Activated T-cell treated with anti-CD3 and anti-CD28 coated beads for 24 hours (primary cell): ENCODE results near the gene NAV2.

Source experiments
- DNase-seq: peaks from one replicate; pipeline ENCODE4 v3.0.0-alpha.2; 2020; ENCODE audit warnings: low read depth

NAV2 gene

DNA sequence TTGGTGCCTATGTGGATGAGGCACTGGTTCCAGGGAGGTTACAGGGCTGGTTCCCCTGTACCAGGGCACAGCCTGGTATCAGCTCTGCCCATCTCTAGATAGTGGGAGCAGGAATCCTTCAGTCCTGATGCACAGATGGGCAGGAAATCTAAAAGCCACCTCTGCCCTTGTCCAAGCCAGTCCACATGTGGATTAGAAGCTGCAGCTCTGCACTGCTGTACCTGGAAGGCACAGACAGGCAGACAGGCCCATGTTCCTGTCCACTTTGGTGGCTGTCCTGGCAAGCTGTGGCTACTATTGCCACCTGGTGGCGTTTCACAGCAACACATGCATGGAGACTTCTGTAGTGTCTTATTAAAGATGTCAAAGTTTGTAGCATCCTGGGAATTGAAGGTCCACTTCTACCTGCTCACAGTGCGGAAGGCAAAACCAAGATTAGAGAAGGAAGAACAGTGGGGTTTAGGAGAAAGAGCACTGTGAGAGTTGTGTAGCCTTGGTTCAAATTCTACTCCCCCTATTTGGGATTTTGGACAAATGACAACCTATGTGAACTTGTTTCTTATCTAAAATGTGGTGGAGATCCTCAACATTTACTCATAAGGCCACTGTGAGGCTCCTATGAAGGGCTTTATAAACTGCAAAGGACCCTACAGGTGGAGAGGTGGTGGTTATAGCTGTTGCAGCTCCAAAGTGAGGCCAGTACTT lies 30.1 kb downstream of the NAV2 start:
- peak; percentile 53 for DNase-seq

DNA sequence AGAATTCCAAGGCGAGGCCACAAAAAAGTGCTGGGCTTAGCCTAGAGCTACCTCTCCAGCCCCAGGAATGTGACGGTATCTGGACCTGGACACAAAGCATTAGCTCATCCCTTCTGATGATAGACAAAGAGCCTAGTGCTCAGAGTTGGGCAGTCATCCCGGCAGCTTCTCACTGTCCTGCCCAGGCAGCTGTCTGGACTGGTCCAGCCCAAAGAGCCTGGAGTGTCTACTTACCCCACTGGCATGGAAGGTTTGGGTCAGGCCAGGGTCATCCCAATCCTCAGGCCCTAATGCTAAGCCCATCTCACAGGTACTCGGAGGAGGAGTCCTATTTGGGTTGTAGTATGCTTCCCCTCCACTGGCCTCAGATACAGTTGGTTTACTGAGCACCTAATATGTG lies 31.0 kb downstream of the NAV2 start:
- no peak for DNase-seq

DNA sequence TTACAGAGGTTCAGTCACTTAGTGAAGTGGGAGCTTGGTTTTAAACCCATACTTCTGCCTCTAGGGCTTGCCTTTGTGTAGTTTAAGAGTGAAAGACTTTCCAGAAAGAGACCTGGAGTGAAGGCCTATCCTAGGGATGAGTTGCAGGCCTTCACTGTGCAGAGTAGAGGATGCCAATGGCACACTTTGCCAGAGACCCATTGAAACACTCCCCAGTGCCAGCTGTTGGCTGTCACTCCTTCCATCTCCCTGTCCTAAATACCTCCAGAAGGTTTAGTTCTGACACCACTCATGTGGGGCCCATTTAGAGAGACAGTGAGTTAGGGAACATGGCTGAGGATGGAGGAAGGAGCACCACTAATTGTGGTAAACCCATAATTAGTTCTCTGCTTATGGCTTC lies 31.5 kb downstream of the NAV2 start:
- no peak for DNase-seq

DNA sequence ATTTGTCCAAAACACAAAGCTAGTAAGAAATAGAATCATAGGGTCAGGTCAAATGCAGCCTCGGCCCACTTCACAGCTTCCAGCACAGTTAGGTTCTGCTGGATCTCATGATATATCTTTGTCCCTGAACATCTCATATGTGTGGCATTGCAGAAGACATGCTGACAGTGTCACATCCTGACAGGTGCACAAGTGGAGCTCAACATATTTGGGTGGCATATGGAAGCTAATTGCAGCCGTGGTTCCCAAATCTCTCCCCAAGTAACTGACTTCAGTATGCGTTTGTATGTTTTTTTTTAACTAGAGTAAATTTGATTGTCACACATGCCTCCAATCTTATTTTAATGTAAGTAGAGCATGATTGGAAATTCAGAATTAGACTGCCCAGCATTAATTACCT lies 33.4 kb downstream of the NAV2 start:
- no peak for DNase-seq

DNA sequence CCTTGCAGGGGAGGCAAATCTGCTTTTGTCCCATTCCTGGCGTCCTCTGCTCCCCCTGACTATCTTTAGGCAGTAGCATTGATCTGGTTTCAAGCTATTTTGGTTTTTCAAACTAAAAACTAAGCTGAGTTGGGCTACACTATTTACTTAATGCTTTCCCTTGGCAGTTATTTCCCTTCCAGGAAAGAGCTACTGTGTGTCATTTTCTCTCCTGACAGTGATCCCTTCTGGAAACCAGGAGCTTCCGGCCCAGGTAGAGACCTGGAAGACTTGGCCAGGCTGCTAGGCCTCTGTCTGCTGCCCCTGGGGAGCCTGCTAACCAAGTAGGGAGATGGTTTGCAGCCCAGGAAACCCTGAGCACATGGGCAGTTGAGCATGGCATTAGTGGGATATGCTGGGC lies 35.0 kb downstream of the NAV2 start:
- DNase-seq: no peak

DNA sequence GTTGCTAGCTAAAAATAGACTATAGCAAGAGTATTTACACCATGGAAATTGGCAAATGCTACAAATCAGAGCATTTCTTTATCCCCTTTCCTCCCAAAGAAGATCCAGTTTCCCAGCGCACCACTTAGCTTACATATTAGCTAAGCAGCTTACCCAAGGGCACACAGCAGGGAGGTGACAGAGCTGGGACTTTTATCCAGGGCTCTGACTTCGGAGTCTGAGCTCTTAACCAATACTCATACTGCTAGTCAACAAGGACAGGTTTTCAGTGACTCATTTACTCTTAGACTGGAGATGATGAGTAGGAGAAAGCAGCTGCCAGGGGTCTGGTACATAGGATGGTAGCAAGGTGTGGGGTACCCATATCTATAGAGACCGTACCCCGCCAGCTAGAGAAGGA lies 38.4 kb downstream of the NAV2 start:
- DNase-seq: no peak

DNA sequence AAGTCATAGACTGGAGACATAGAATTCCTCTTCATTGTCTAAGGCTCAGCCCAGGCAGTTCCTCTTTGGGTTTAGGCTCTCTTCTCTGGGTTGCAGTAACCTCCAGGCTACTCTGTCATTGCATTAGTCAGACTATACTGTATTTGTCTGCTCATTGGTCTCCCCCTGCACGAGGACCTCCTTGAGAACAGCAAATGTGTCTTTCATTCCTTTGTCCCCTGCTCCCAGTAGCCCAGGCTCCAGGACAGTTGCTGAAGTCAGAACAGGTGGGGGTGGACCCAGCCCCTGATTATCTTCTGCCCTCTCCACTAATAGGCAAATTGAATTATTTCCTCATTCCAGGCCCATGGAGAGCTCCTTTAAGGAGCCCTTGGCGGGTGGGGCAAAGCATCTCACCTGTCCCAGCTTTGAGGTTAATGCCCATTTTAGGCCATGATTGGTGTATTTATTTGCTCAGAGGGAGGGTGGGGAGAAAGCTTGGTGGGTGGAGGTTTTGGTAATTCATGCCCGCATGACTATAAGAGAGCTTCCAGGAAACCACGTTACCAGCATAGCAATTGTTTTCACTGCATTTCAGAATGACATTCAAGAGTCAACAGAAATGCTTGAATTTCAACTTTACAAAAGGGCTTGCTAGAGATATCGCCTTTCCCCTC lies 40.9 kb downstream of the NAV2 start:
- no peak for DNase-seq

DNA sequence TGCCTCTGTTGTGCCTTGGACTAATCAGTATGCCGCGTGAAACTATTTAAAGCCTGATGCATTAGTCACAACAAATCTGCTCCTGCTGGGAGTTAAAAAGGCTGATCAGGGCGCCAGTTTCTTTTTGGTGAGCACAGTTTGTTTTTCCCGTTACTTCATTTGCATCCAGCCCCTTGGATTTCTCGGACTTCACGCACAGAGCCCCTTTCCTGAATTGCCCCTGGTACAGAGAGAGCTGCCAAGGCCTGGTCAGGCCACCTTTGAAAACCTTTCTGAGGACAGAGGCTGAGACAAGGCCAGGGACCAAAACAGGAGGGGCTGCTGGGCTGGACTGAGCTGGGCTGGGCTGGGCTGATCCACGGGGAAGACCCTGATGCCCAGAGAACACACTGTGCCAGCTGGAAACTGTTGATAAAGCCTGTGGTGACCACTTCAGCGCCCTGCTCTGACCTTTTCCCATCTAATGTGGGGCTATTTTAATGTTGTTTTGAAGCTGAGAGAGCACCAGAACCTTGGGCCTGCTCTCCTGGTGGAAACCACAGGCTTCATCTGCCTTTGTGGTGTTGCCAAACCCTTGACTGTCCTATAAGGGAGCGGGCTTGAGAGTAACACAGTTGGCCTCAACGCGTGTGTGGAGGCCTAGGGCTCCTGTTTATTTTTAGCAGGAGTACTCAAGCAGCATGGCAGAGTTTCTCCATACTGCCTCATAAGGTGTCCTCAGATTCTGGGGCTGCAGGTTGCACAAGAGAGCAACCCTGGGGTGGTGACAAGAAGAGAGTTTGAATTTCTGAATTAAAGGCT lies 44.2 kb downstream of the NAV2 start:
- DNase-seq: no peak

DNA sequence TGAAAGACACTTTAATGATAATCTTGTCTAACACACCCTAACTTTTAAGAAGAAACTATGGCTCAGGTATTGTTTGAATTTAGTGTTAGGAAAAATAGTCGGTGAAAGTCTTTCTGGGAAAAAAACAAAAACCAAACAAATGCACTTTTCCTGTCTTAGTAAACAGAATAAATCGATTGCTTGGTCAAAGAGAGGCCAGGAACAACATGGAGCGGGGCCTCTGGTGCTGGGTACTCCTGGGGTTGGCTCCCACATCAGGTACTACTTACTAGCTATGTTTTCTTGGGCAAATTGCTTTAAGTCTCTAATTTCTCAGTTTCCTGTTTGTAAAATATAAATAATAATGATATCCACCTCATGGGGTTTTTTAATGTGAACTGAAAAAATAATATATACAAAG lies 46.8 kb downstream of the NAV2 start:
- DNase-seq: no peak

DNA sequence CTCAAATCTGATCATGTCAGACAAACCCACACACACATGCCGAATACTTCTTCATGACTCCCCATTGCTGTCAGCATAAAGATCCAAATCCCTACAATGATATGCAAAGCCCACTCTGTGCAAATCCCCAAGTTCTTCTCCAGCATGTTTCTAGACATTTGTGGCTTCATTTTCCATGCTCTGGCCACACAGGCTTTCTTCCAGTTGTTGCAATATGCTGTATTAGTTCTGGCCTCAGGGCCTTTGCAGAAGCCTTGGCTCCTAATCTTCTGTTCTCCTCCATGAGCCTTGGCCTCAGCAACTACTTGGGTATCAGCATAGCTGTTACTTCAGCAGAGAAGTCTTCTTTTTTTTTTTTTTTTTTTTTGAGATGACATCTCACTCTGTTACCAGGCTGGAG lies 49.6 kb downstream of the NAV2 start:
- DNase-seq: no peak

DNA sequence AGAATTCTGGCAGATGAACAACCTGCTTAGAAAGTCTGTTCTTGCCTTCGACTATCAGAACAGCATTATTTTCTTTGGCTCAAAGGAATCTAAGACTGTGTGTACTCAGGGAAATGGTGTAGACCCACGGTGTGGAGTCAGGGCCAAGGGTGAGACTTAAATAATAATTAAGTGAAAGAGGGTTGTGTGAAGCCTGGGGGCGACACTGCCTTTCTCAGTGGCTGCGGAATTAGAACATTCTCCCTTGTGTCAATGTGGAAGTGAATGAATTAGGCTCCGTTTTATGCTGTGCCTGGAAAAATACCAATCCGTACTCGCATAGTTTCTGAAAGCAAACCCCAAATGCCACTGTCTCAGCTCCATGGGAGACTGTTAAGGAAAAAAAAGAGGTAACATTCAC lies 50.7 kb downstream of the NAV2 start:
- DNase-seq: no peak

DNA sequence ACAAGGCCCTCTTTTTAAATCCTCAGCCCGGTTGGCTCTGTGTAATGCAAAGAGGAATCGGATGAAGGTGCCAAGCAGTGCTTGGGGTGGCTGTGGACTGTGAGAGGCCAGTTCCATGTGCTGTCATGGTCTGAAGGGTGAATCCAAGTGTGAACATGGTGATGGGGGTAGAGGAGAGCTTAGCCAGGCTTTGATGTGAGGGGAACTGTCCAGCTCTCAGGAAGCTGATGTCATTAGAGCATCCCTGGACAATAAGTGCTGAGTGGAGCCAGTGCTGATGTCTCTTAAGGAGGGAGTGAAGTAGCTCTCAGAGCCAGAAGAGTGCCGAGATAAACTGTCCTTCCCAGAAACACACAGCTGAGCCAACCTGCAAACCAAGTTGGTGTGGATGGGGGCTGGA lies 53.6 kb downstream of the NAV2 start:
- no peak for DNase-seq

DNA sequence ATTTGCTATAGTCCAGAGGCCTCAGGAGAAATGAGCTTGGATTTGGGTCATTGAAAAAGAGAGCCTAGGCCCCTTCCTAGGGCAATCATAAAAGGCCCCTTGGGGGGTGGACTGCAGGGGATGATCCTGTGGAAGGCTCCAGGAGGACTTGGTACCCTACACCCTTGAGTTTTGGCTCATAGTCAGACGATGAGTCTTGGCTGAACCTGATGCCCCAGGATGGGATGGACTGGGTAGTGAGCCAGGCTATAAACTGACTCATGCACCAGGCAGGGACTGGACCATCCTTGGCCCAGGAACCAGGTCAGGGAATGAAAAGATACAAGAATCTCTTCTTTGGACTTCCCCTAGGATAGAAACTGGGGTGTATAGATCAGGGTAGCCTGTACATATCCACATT lies 54.2 kb downstream of the NAV2 start:
- DNase-seq: no peak

DNA sequence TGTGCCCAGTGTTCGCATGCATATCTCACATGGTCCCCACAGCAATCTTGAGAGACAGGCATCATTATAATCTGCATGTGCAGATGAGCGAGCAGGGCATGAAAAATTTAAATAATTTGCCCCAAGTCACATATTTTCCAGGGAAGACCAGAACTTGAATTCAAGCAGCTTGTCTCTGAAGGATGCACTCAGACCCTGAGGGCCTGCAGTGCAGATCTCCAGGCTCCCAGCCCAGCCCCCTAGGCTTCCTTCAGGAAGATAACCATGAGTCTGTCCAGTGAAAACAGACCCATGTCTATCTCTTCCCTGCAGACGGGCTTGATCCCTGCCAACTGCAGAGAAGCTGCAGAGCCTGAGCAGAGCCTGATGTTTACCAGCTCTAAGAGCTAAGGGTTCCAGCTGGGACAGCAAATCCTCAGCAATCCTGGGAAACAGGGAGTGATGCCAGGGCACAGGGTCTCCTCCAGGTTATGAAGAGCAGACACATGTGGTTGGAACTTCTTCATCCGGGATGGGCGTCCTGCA lies 55.1 kb downstream of the NAV2 start:
- no peak for DNase-seq

DNA sequence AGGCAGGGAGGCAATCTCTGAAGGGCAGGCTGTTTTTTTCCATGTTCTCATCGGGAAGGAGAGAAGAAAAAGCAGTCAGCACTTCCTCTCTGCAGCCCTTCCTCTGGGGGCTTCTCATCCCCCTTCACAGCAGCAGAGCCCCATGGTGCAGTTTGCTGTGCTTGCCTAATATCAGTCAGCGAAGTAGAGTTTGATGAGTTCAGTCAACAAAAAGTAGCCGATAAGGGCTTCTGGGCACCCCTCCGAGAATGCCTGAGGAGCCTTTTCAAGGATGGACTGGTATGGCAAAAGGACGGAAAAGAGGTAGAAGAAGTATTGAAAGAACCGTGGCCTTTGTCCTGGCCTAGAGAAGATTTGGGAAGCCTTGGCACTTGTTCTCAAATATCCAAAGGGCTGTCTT lies 55.6 kb downstream of the NAV2 start:
- no peak for DNase-seq

DNA sequence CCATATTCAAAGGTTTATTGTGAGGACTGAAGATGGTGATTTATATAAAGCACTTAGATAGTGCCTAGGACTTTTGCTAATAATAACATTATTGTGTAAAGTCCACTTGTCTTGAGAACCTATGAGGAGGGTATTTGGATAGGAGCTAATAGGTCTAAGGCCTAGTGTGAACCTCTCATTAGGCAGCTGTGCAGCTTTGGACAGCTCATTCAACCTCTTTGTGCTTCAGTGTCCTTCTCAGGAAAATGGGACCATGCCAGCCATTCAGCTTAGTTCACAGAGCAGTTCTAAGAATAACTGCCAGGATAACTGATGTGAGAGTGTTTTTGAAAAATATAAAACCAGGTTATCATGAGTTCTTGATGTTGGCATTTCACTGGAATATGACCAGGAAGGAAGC lies 56.2 kb downstream of the NAV2 start:
- no peak for DNase-seq

DNA sequence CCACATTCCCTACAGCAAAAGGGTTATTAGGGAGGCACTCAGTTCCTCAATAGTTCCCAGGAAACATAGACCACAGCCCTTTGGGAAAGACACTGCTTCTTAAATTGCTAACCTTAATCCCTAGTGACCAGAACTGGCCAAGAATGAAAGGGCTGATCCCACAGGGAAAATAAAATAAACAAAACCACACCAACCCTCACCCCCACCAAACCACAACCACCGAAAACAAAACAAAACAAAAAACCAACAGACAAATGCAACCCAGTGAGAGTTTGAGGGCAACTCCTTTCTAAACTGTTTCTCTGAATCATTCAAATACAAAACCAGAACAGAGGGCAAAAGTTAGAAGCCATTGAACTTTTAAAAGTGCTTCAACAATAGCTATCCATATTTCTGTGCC lies 57.2 kb downstream of the NAV2 start:
- no peak for DNase-seq

DNA sequence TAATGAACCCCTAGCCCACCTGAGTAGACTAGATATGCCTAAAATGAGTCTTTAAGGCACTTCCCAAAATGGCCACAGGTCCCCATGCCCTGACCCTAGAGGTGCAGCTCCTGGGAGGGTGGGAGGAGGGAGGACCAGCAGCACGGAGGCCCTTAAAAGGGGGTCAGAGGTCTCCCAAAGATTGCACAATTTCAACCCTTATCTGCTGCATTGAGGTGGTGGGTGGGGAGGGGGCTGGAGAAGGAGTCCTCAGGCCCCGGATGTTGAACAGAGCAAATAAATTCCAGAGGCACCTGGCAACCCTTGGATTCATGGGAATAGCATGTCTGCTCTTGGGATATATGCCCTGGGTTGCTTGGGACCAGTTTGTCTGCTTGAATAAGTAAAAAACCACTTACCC lies 57.6 kb downstream of the NAV2 start:
- DNase-seq: no peak

DNA sequence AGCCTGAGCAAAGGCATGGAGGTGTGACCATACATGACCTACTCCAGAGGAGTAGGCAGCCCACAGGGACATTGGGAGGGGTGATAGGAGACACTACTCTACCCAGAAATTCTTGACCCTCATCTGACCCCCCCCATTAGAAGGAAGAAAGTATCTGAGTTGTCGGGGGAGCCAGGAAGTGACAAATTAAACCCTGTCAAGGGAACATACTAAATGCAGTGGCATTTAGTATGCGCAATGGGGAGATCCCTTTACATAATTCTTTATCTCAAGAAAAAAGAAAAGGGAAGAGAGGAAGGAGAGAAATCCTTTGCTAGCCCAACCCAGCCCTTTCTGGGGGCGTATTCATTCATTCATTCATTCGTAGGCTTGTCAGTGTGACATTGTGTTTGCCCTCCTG lies 58.8 kb downstream of the NAV2 start:
- no peak for DNase-seq

DNA sequence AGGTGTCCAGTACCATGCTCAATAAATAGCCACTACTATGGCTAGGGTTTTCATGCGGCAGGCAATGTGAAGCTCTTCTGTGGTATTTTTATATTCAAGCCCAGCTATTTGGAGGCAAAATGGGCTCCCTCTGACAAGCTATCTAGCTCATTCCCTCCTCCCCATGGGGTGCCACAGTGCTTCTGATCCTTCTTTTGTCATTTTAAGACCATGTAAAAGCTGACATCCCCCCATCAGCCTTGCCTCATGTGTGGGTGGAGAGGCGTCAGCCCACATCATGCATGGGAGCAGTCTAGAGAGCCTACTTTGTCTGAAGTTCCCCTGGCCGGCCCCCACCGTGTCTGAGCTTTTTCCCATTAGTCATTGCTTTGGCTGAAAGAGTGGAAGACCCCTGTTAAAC lies 59.8 kb downstream of the NAV2 start:
- DNase-seq: no peak

DNA sequence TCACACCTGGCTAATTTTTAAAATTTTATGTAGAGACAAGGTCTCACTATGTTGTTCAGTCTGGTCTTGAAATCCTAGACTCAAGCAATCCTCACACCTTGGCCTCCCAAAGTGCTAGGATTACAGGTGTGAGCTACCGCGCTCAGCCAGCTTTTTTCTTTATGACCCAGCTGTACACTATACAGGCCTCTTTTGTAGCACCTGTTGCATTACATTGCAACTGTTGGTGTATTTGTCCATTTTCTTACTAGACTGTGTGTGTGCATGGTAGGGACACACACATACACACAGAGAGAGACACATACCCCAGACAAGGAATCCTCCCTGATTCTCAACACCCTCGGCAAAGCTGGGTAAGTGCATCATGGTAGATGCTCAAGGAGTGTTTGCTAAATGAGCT lies 61.7 kb downstream of the NAV2 start:
- no peak for DNase-seq

DNA sequence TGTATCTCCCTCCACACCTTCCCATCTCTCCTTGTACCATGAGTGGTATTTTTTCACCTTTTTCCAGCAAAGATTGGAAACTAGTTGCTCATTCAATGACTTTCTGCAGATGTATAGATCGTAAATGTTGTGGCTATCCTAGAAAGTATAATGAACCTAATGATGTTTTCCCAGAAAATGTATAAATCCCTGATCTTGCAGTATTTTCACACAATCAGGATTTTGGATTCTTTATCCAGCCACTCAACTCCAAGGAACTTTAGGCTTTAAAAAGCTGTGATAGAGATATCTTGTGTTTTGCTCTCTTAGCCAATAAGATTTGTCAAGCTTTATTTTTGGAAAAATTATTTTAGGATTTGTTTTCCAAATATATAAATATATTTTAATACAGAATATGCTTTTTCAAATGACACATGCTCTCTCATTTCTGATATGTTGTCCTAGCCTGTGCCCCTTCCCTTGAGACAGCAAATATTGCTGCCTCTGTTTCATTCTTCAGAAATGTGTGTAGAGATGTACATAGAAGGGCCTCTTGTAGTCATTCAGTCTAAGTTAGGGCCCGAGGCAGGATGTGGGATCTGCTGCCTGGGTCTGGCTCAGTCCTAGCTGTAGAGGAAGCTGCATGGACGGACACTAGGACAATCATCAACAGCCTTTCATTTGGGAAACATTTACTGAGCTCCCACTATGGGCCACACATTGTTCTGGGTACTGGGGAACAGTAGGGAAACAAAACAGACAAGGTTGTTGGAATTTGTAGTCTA lies 62.4 kb downstream of the NAV2 start:
- DNase-seq: no peak
